Coronary artery (tissue), 2 donors: ENCODE measurements around the gene VSIR.

Source experiments
- DNase-seq: peaks from one replicate; pipeline ENCODE4 v3.0.0-alpha.2; 2017; ENCODE audit warnings: low spot score
- H3K27ac ChIP-seq, 2 donors: fragments of 200-600 bp; sonication (generic); one replicate each; pipeline ENCODE4 v1.5.1; 2016 to 2019
- H3K4me3 ChIP-seq: fragments of 200-600 bp; sonication (generic); 2 replicates; pipeline ENCODE4 v1.5.1; 2016; ENCODE audit warnings: mild to moderate bottlenecking, moderate library complexity
- TF ChIP-seq, protein P1 (sequence below): fragments of 200-600 bp; sonication (generic); IDR thresholded peaks from one replicate; pipeline ENCODE4 v1.5.1; 2019; ENCODE audit warnings: antibody characterized with exemption

VSIR gene

DNA sequence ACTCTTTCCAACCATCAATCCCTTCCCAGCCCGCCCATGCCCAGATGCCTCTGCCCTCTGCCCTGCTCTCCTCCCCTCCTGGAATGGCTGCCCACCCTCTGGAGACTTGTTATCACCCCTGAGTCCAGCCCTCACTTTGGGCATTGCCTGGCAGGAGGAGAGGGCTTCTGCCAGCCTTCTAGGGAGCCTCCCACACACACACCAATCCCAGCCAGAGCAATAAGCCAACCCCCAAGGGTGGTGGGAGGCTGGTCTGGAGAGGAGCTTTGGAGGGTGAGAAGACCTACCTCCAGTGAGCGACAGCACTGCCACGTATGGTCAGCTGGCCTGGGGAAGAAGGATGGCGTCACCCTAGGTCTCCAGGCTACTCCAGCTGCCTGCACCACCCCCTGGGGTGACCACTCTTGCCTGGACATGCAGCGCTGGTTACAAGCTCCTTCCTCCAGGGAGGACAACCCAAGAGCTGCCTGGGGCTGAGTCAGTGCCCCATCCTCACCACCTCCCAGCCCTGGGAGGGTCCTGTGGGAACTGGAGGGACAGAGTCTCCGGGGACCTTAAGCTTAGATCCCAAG, 62.2 kb downstream of the VSIR start:
- no peak overlapping the region for H3K27ac ChIP-seq
- TF ChIP-seq, protein P1, sequence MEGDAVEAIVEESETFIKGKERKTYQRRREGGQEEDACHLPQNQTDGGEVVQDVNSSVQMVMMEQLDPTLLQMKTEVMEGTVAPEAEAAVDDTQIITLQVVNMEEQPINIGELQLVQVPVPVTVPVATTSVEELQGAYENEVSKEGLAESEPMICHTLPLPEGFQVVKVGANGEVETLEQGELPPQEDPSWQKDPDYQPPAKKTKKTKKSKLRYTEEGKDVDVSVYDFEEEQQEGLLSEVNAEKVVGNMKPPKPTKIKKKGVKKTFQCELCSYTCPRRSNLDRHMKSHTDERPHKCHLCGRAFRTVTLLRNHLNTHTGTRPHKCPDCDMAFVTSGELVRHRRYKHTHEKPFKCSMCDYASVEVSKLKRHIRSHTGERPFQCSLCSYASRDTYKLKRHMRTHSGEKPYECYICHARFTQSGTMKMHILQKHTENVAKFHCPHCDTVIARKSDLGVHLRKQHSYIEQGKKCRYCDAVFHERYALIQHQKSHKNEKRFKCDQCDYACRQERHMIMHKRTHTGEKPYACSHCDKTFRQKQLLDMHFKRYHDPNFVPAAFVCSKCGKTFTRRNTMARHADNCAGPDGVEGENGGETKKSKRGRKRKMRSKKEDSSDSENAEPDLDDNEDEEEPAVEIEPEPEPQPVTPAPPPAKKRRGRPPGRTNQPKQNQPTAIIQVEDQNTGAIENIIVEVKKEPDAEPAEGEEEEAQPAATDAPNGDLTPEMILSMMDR, result no peak
- H3K4me3 ChIP-seq, result no peak overlapping the region
- no peak for DNase-seq

- Histone ChIP-seq H3K27ac (no peak overlapping the region), H3K4me3 (no peak overlapping the region)
- TF ChIP-seq, protein P1, result no peak
- no peak for DNase-seq
Observed at GRCh38 chr10:71710519-71710918, 62.8 kb downstream of the VSIR start.

- no peak for DNase-seq
- Histone ChIP-seq H3K27ac (no peak overlapping the region), H3K4me3 (no peak overlapping the region)
- TF ChIP-seq, protein P1, result no peak
Observed at GRCh38 chr10:71708897-71709882, 64.1 kb downstream of the VSIR start.

GRCh38 chr10:71708301-71708703, 65.0 kb downstream of the VSIR start:
- H3K27ac ChIP-seq, result no peak overlapping the region
- TF ChIP-seq, protein P1, result peak; percentile 41
- DNase-seq, result no peak
- no peak overlapping the region for H3K4me3 ChIP-seq

DNA sequence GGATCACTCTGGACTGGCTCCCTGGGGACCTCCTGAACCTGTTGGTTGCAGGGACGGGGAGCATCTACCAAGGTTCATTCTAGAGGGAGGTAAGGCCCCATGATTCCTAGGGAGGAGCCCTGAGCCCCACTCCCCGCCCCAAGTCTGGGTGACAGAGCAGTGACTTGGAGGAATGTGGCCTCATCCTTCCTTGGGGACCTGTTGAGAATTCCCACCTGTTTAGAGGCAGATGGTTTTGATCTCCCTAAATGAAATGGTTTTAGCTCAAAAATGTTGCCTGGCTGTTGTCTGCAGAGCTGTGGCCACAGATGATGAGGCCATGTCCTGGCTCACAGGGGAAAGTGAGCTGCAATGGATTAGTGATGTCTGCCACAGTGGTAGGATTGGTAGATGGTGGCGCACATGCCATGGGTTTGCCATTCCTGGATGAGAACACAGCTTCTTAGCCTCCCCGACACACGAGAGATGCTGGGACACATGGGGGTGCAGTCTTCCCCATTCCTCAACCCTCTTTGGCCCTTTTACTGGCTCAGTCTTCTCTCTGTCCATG, 66.0 kb downstream of the VSIR start:
- TF ChIP-seq, protein P1, result no peak
- DNase-seq, result no peak
- Histone ChIP-seq H3K4me3 (no peak overlapping the region), H3K27ac (no peak overlapping the region)

DNA sequence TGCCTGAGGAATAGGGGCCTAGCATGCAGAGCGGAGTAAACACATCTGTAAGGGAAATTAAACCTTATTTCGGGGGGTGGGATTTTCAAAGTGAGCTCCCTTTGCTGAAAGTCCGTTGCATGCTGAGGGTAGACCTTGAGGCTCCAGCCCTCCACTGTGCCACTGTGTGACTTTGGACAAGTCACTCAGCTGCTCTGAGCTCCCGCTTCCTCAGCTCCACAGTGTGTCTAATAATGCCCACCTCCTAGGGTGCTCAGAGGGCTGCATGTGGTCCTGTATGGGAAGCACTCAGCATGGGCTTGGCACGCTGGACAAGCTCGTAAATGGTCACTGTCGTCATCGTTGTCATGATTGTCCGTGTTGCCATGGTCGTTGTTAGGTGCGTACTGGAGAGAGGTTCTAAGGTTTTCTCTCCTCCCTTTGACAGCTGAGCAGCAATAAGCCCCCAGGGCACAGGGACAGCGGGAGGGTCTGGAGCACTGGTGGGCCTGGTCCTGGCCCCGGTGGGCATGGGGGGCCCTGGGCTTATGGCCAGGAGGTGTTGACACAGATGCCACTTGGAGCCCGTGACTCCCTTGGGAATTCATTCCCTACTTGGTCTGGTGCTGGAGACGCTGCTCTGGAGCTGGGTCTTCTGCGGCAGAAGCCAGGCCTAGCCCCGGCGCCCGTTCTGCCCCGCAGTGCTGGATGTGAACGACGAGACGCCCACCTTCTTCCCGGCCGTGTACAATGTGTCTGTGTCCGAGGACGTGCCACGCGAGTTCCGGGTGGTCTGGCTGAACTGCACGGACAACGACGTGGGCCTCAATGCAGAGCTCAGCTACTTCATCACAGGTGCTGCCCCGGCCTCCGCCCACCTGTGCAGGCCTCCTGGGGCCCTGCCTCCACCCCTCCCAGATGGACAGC, 66.9 kb downstream of the VSIR start:
- no peak for DNase-seq
- TF ChIP-seq, protein P1, result no peak
- Histone ChIP-seq H3K4me3 (no peak overlapping the region), H3K27ac (no peak overlapping the region)
